ENCODE data around the gene P3H4. TPM values are rescaled to one million over a fixed set of nuclear protein-coding genes. Genes with fewer than 3 reads are reported as not detected.

Gene P3H4
- total RNA-seq, 2 donors from 2014 or later: 20.7 to 41.0 TPM

- no peak overlapping the region for H3K4me3 ChIP-seq
- ATAC-seq (ENCODE audit: insufficient number of reproducible peaks, low FRiP score, low read depth): no peak
- H3K36me3 ChIP-seq: no peaks in the 10 kb centered on the region
- DNase-seq (ENCODE audit: low spot score): no peak
- peaks cover 11 to 15% of the 10 kb centered on the region in 2 donors for H3K4me1 ChIP-seq (ENCODE audit: control insufficient read depth in 1 of 2, low read depth in 2 of 2)
- H3K9me3 ChIP-seq: no peaks in the 10 kb centered on the region
- no peak for TF ChIP-seq CTCF (IDR thresholded peaks at IDR 0.05)
- no peak overlapping the region for H3K27ac ChIP-seq
- no peaks in the 10 kb centered on the region for H3K27me3 ChIP-seq (replicated peaks; ENCODE audit: insufficient read depth)
Observed at GRCh38 chr17:41793784-41794539, 17.8 kb downstream of the P3H4 start.

DNA sequence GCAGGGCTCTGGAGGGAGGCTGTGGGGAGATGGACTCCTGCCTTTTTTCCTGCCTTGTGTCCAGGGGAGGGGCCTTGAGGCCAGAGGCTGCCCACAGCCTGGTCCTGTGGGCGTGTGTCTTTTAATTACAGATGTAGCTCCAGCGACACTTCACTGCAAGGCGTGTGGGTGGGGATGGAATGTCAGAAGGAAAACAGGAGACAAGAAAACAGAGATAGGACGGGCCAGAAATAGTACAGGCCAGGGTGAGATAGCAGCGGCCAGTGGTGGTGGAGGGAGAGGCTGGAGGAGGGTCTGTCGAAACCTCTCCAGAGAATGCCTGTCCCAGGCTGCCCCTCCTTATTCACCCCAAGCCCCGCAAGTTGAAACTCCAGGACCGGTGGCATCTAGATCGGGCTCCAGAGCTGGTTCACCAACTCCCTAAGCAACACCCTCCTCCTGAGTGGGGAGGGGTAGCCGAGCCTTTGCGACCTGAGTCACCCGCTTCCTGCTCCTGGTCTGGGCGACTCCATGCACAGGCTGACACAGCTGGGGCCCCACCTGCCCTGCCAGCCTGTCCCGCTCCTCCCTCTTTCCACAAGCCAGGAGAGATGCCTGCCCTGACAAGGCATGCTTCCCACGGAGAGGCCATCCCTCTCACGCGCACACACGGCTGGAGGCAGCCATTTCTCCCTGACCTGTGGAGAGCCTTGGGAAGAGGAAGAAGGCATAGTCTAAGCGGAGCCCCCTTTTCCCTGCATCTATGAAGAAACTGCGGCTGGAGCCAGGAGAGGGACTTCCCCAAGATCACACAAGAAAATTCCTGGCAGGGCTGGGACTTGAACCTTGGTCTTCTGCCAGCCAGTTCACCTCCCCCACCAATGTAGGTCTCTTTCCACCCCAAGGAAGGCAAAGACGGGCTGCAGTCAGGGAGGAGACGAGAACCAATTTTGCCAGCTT lies 18.6 kb downstream of the P3H4 start:
- H3K4me3 ChIP-seq: peak overlapping the region; percentile 35
- H3K27me3 ChIP-seq (replicated peaks; ENCODE audit: insufficient read depth): no peaks in the 10 kb centered on the region
- no peaks in the 10 kb centered on the region for H3K9me3 ChIP-seq
- no peaks in the 10 kb centered on the region for H3K36me3 ChIP-seq
- TF ChIP-seq CTCF (IDR thresholded peaks at IDR 0.05): no peak
- peak overlapping the region; percentile 41 to 43 for H3K27ac ChIP-seq
- ATAC-seq (ENCODE audit: insufficient number of reproducible peaks, low FRiP score, low read depth): no peak
- no peak for DNase-seq (ENCODE audit: low spot score)
- peaks cover 11 to 15% of the 10 kb centered on the region in 2 donors for H3K4me1 ChIP-seq (ENCODE audit: control insufficient read depth in 1 of 2, low read depth in 2 of 2)

DNA sequence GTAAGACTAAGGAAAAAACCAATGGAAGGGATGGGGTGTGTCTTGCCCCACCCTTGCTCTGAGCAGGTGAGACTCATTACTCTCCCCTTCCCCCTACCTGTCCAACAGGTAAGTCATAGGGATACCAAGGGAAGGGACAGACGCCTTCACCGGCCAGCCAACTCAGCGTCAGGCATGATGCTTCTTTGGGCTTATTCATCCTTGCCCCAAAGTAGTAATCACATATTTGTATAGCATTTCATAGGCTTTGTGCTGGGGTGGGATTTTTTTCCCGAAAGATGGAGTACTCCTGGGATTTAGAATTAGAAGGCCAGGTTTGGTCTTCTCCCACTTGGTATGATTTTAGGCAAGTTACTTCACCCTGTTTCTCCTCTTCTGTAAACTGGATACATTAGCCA lies 24.7 kb downstream of the P3H4 start:
- H3K9me3 ChIP-seq: no peaks in the 10 kb centered on the region
- ATAC-seq (ENCODE audit: insufficient number of reproducible peaks, low FRiP score, low read depth): no peak
- peaks cover 26 to 38% of the 10 kb centered on the region in 2 donors for H3K4me1 ChIP-seq (ENCODE audit: control insufficient read depth in 1 of 2, low read depth in 2 of 2)
- H3K36me3 ChIP-seq: no peaks in the 10 kb centered on the region
- H3K27ac ChIP-seq: no peak overlapping the region
- H3K4me3 ChIP-seq: peak overlapping the region; percentile 88
- H3K27me3 ChIP-seq (replicated peaks; ENCODE audit: insufficient read depth): no peaks in the 10 kb centered on the region
- no peak for DNase-seq (ENCODE audit: low spot score)
- no peak for TF ChIP-seq CTCF (IDR thresholded peaks at IDR 0.05)

DNA sequence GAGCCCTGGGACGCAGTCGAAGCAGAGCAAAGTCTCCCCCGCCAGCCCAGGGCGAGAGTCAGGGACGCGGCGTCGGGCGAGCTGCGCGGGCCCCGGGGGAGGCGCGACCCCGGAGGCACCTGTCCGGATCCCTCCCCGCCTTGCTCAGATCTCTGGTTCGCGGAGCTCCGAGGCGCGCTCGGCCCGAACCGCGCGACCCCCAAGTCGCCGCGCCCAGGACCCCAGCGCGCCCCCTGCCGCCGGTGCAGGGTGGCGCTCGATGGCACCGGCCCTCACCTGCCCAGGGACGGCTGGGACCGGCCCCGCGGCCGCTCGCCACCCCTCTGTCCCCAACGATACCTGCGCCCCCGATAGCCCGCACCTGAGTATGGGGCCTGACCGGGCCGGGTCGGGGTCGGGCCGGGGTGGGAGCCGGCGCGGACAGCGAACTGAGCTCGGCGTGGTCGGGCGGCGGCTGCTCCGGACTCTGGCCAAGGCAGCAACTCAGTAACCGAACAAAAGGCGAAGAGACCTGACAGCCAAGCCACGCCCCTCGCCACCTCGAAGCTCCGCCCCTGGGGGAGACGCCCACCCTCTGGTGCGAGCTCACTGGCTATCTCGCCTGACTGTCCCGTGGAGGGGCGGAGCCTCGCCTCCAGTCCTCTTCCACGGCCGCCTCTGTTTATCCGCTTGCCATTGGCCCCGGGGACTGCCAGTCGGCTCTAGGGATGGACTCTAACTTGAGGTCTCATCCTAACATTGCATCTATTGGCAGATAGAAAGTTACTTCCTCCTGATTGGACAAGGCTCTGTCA lies 25.3 kb downstream of the P3H4 start, which contains the start of gene JUP:
JUP (minus strand) TSS at position 485 of the 794 bp plus-strand sequence. CDS start 14,857 bp downstream, outside the sequence.
- DNase-seq (ENCODE audit: low spot score): peak; percentile 98
- H3K27ac ChIP-seq: peak within 1 kb of the TSS; percentile 42 to 58
- TF ChIP-seq CTCF (IDR thresholded peaks at IDR 0.05): peak; percentile 55
- H3K27me3 ChIP-seq (replicated peaks; ENCODE audit: insufficient read depth): no peaks in the 10 kb centered on the region
- peak; percentile 85 for ATAC-seq (ENCODE audit: insufficient number of reproducible peaks, low FRiP score, low read depth)
- H3K9me3 ChIP-seq: no peaks in the 10 kb centered on the region
- H3K4me3 ChIP-seq: peak within 1 kb of the TSS; percentile 88
- no peaks in the 10 kb centered on the region for H3K36me3 ChIP-seq
- peaks cover 26 to 44% of the 10 kb centered on the region in 2 donors for H3K4me1 ChIP-seq (ENCODE audit: control insufficient read depth in 1 of 2, low read depth in 2 of 2)
